ENCODE measurements around the gene CECR2.
"Not testable (repeated sequence)": the region's sequence is repeated elsewhere in the genome, so short reads cannot be mapped to it uniquely, and the experiment has no call there.

The CECR2 gene

GRCh38 chr22:17523925-17524324, 154.7 kb downstream of the CECR2 start:
- DNase-seq, result no peak

- DNase-seq, result no peak
Observed at GRCh38 chr22:17536269-17536668, 167.0 kb downstream of the CECR2 start.

GRCh38 chr22:17537155-17537554, 167.9 kb downstream of the CECR2 start:
- DNase-seq, result no peak

GRCh38 chr22:17540481-17540880, 171.2 kb downstream of the CECR2 start:
- DNase-seq, result no peak

GRCh38 chr22:17541476-17541875, 172.2 kb downstream of the CECR2 start:
- no peak for DNase-seq

GRCh38 chr22:17542452-17542851, 173.2 kb downstream of the CECR2 start:
- no peak for DNase-seq

GRCh38 chr22:17548010-17548755, 178.9 kb downstream of the CECR2 start:
- no peak for DNase-seq

- DNase-seq, result no peak
Observed at GRCh38 chr22:17548756-17549035, 179.4 kb downstream of the CECR2 start.

GRCh38 chr22:17549183-17549582, 179.9 kb downstream of the CECR2 start:
- DNase-seq, result no peak

- no peak for DNase-seq
Observed at GRCh38 chr22:17549655-17550054, 180.4 kb downstream of the CECR2 start.

- DNase-seq, result no peak
Observed at GRCh38 chr22:17552737-17553136, 183.5 kb downstream of the CECR2 start.

GRCh38 chr22:17554814-17555213, 185.6 kb downstream of the CECR2 start:
- DNase-seq, result no peak

GRCh38 chr22:17559188-17559587, 189.9 kb downstream of the CECR2 start:
- DNase-seq, result no peak

GRCh38 chr22:17562906-17563870, 193.9 kb downstream of the CECR2 start, which contains the start of gene SLC25A18:
SLC25A18 (plus strand) TSS chr22:17563498; CDS start chr22:17579945, 16,447 bp downstream.
- DNase-seq, result no peak

- DNase-seq, result no peak
Observed at GRCh38 chr22:17563936-17564391, 194.7 kb downstream of the CECR2 start.

- DNase-seq, result not testable (repeated sequence)
Observed at GRCh38 chr22:17566016-17566687, 196.9 kb downstream of the CECR2 start.

- no peak for DNase-seq
Observed at GRCh38 chr22:17566776-17567175, 197.5 kb downstream of the CECR2 start.

- DNase-seq, result peak in 1 of 5 experiments; percentile 7
Observed at GRCh38 chr22:17569971-17570511, 200.8 kb downstream of the CECR2 start.

- DNase-seq, result no peak
Observed at GRCh38 chr22:17570851-17571631, 201.8 kb downstream of the CECR2 start.

GRCh38 chr22:17575151-17575550, 205.9 kb downstream of the CECR2 start:
- no peak for DNase-seq

- DNase-seq, result no peak
Observed at GRCh38 chr22:17575681-17576080, 206.4 kb downstream of the CECR2 start.

- no peak for DNase-seq
Observed at GRCh38 chr22:17576470-17576869, 207.2 kb downstream of the CECR2 start.

Measured in T-helper 2 cell (primary cell).